Trophoblast cell (in vitro differentiated cells and primary cell): ENCODE measurements around the gene LRP4. TPM values are rescaled to one million over a fixed set of nuclear protein-coding genes. Genes with fewer than 3 reads are reported as not detected.

ENCODE experiments used
- DNase-seq, 2 donors: peaks; one replicate each; pipeline ENCODE4 v3.0.0-alpha.2; 2016
- H2AFZ ChIP-seq: 2 replicates; pipeline ENCODE4 v1.6.1; 2013; ENCODE audit warnings: low read length, moderate library complexity, mild to moderate bottlenecking; ENCODE audit not compliant: insufficient read depth, poor library complexity
- H2AK5ac ChIP-seq: 2 replicates; pipeline ENCODE4 v1.6.1; 2013; ENCODE audit warnings: mild to moderate bottlenecking, low read length
- H2BK120ac ChIP-seq: 2 replicates; pipeline ENCODE4 v1.6.1; 2013; ENCODE audit warnings: low read length, mild to moderate bottlenecking, moderate library complexity; ENCODE audit not compliant: insufficient read depth, poor library complexity
- H2BK12ac ChIP-seq: 2 replicates; pipeline ENCODE4 v1.6.1; 2013; ENCODE audit warnings: mild to moderate bottlenecking, low read length, moderate library complexity
- H2BK5ac ChIP-seq: 2 replicates; pipeline ENCODE4 v1.6.1; 2013; ENCODE audit warnings: low read length, low read depth, moderate library complexity, mild to moderate bottlenecking; ENCODE audit not compliant: poor library complexity
- H3K14ac ChIP-seq: 2 replicates; pipeline ENCODE4 v1.6.1; 2013; ENCODE audit warnings: mild to moderate bottlenecking, low read length
- H3K18ac ChIP-seq: 2 replicates; pipeline ENCODE4 v1.6.1; 2013; ENCODE audit warnings: mild to moderate bottlenecking, low read length
- H3K23ac ChIP-seq: 2 replicates; pipeline ENCODE4 v1.6.1; 2013; ENCODE audit warnings: low read length
- H3K27ac ChIP-seq: 2 replicates; pipeline ENCODE4 v1.5.1; 2013; ENCODE audit warnings: low read depth, mild to moderate bottlenecking, inconsistent platforms, low read length, moderate library complexity
- H3K27me3 ChIP-seq: 2 replicates; pipeline ENCODE4 v1.6.1; 2013; ENCODE audit warnings: inconsistent platforms, mild to moderate bottlenecking, low read length, moderate library complexity; ENCODE audit not compliant: insufficient read depth
- H3K36me3 ChIP-seq, 2 experiments: 1 replicate in 1 of 2; 2 replicates in 1 of 2; pipeline ENCODE4 v1.6.1; 2013; ENCODE audit warnings: low read length in 2 of 2, mild to moderate bottlenecking in 2 of 2, moderate library complexity in 1 of 2; ENCODE audit not compliant: insufficient read depth in 2 of 2, control insufficient read depth in 1 of 2
- H3K4ac ChIP-seq: 2 replicates; pipeline ENCODE4 v1.6.1; 2013; ENCODE audit warnings: low read depth, mild to moderate bottlenecking, low read length, moderate library complexity
- H3K4me1 ChIP-seq, 2 experiments: 1 replicate in 1 of 2; 2 replicates in 1 of 2; pipeline ENCODE4 v1.6.1; 2013; ENCODE audit warnings: low read length in 2 of 2, mild to moderate bottlenecking in 2 of 2, moderate library complexity in 1 of 2; ENCODE audit not compliant: insufficient read depth in 2 of 2, control insufficient read depth in 1 of 2
- H3K4me2 ChIP-seq: 2 replicates; pipeline ENCODE4 v1.6.1; 2013; ENCODE audit warnings: inconsistent platforms, mild to moderate bottlenecking, low read length, moderate library complexity
- H3K4me3 ChIP-seq: 2 replicates; pipeline ENCODE4 v1.5.1; 2013; ENCODE audit warnings: mild to moderate bottlenecking, low read depth, low read length, inconsistent platforms
- H3K79me1 ChIP-seq: one replicate; pipeline ENCODE4 v1.6.1; 2013; ENCODE audit warnings: low read length
- H3K79me2 ChIP-seq: 2 replicates; pipeline ENCODE4 v1.6.1; 2013; ENCODE audit warnings: low read length, mild to moderate bottlenecking; ENCODE audit not compliant: control insufficient read depth, insufficient read depth, poor library complexity
- H3K9ac ChIP-seq: 2 replicates; pipeline ENCODE4 v1.6.1; 2013; ENCODE audit warnings: mild to moderate bottlenecking, low read length
- H3K9me3 ChIP-seq: 2 replicates; pipeline ENCODE4 v1.6.1; 2013; ENCODE audit warnings: low read depth, mild to moderate bottlenecking, control low read depth, inconsistent platforms, low read length; ENCODE audit not compliant: insufficient read depth
- H4K12ac ChIP-seq: 2 replicates; pipeline ENCODE4 v1.6.1; 2013; ENCODE audit warnings: low read depth, mild to moderate bottlenecking, low read length, moderate library complexity
- H4K8ac ChIP-seq: 2 replicates; pipeline ENCODE4 v1.6.1; 2013; ENCODE audit warnings: low read depth, mild to moderate bottlenecking, low read length, moderate library complexity
- H4K91ac ChIP-seq: one replicate; pipeline ENCODE4 v1.6.1; 2013; ENCODE audit warnings: low read depth, mild to moderate bottlenecking, low read length, moderate library complexity
- WGBS: extraction: QIAGEN DNeasy Blood & Tissue Kit; methylation state at CpG from one replicate; pipeline ENCODE4 v1.1.7; 2013; ENCODE audit warnings: missing lambda C conversion rate; ENCODE audit not compliant: insufficient read length, insufficient coverage; ENCODE audit errors: extremely low coverage; 5-methylcytosine and 5-hydroxymethylcytosine counted together
- polyA plus RNA-seq: library from polyadenylated mRNA; stranded (reverse); fragments of 200-250 nt; gene quantifications from 2 replicates; pipeline ENCODE4 v1.2.3, GENCODE V29; 2013

The LRP4 gene
- 6.5 and 6.9 TPM in 2 replicates for polyA plus RNA-seq

GRCh38 chr11:46918083-46918787 lies at the start of gene LRP4:
Gene LRP4, minus strand, starts transcription at chr11:46918550. Its CDS starts 171 bp downstream, at chr11:46918379.
- no CpG with 5 or more reads among the region's 97 CpGs for WGBS
- H3K9me3 ChIP-seq = no peaks in the 10 kb centered on the region
- DNase-seq = peak in 1 of 2 donors; percentile 13
- no peaks in the 10 kb centered on the region for H3K36me3 ChIP-seq
- H3K27me3 ChIP-seq = no peaks in the 10 kb centered on the region
- H2AK5ac ChIP-seq = peak within 1 kb of the TSS; percentile 24
- H3K27ac ChIP-seq = no peak within 1 kb of the TSS
- peaks cover 4% of the 10 kb centered on the region for H3K79me1 ChIP-seq
- peaks cover 12 to 13% of the 10 kb centered on the region in 2 experiments for H3K4me1 ChIP-seq
- peak within 1 kb of the TSS; percentile 76 for H3K4me3 ChIP-seq
- peak within 1 kb of the TSS; percentile 31 for H3K9ac ChIP-seq
- H3K79me2 ChIP-seq = peaks cover 6% of the 10 kb centered on the region
- H2BK5ac ChIP-seq = no peak within 1 kb of the TSS
- peak within 1 kb of the TSS; percentile 20 for H3K14ac ChIP-seq
- H3K18ac ChIP-seq = peak within 1 kb of the TSS; percentile 17
- H3K4me2 ChIP-seq = peak within 1 kb of the TSS; percentile 78
- peak within 1 kb of the TSS; percentile 56 for H2BK12ac ChIP-seq
- H3K23ac ChIP-seq = no peak within 1 kb of the TSS
- peak within 1 kb of the TSS; percentile 25 for H2BK120ac ChIP-seq
- peak within 1 kb of the TSS; percentile 27 for H4K12ac ChIP-seq
- peak within 1 kb of the TSS; percentile 17 for H4K8ac ChIP-seq
- peak within 1 kb of the TSS; percentile 20 for H3K4ac ChIP-seq
- H4K91ac ChIP-seq = peak within 1 kb of the TSS; percentile 23
- H2AFZ ChIP-seq = peak within 1 kb of the TSS; percentile 88

GRCh38 chr11:46967962-46968361 lies 49.6 kb upstream of the LRP4 start:
- Histone ChIP-seq H3K27me3 (no peaks in the 10 kb centered on the region), H2BK12ac (no peak overlapping the region)
- WGBS = no CpG with 5 or more reads among the region's 2 CpGs

GRCh38 chr11:46966773-46967172 lies 48.4 kb upstream of the LRP4 start:
- WGBS = no CpG with 5 or more reads among the region's 2 CpGs

More at GRCh38 chr11:46967962-46968361, 49.6 kb upstream of the LRP4 start:
- DNase-seq = no peak
- no peak overlapping the region for H2AFZ ChIP-seq
- no peak overlapping the region for H3K9ac ChIP-seq
- no peak overlapping the region for H2AK5ac ChIP-seq
- H4K8ac ChIP-seq = no peak overlapping the region
- no peaks in the 10 kb centered on the region for H3K79me1 ChIP-seq
- H3K4me1 ChIP-seq = no peaks in the 10 kb centered on the region
- no peak overlapping the region for H3K4me2 ChIP-seq
- H2BK120ac ChIP-seq = no peak overlapping the region
- no peak overlapping the region for H4K91ac ChIP-seq
- H4K12ac ChIP-seq = no peak overlapping the region
- H3K14ac ChIP-seq = no peak overlapping the region
- no peaks in the 10 kb centered on the region for H3K9me3 ChIP-seq
- H3K4me3 ChIP-seq = no peak overlapping the region
- H3K18ac ChIP-seq = no peak overlapping the region
- no peaks in the 10 kb centered on the region for H3K79me2 ChIP-seq
- no peak overlapping the region for H2BK5ac ChIP-seq
- H3K4ac ChIP-seq = no peak overlapping the region
- H3K27ac ChIP-seq = no peak overlapping the region
- no peak overlapping the region for H3K23ac ChIP-seq
- peaks cover 0 to 2% of the 10 kb centered on the region in 2 experiments for H3K36me3 ChIP-seq

GRCh38 chr11:46963844-46964243 lies 45.5 kb upstream of the LRP4 start:
- no peak overlapping the region for H3K27ac ChIP-seq
- no peaks in the 10 kb centered on the region for H3K4me1 ChIP-seq
- H3K9ac ChIP-seq = no peak overlapping the region
- peaks cover 0 to 2% of the 10 kb centered on the region in 2 experiments for H3K36me3 ChIP-seq
- WGBS = no CpG with 5 or more reads among the region's 3 CpGs
- H3K14ac ChIP-seq = no peak overlapping the region
- H2BK120ac ChIP-seq = no peak overlapping the region
- H3K4me3 ChIP-seq = no peak overlapping the region
- DNase-seq = no peak
- no peak overlapping the region for H2BK5ac ChIP-seq
- no peaks in the 10 kb centered on the region for H3K79me2 ChIP-seq
- H4K91ac ChIP-seq = no peak overlapping the region
- H2AFZ ChIP-seq = no peak overlapping the region
- H3K9me3 ChIP-seq = no peaks in the 10 kb centered on the region
- no peak overlapping the region for H4K12ac ChIP-seq
- H3K27me3 ChIP-seq = no peaks in the 10 kb centered on the region
- no peak overlapping the region for H3K23ac ChIP-seq
- H2BK12ac ChIP-seq = no peak overlapping the region
- no peak overlapping the region for H4K8ac ChIP-seq
- no peak overlapping the region for H2AK5ac ChIP-seq
- no peaks in the 10 kb centered on the region for H3K79me1 ChIP-seq
- H3K18ac ChIP-seq = no peak overlapping the region
- no peak overlapping the region for H3K4ac ChIP-seq
- no peak overlapping the region for H3K4me2 ChIP-seq

More at GRCh38 chr11:46966773-46967172, 48.4 kb upstream of the LRP4 start:
- Histone ChIP-seq H3K36me3 (peaks cover 0 to 2% of the 10 kb centered on the region in 2 experiments), H2BK5ac (no peak overlapping the region), H2AFZ (no peak overlapping the region), H2BK12ac (no peak overlapping the region), H4K12ac (no peak overlapping the region), H4K91ac (no peak overlapping the region), H3K79me2 (no peaks in the 10 kb centered on the region), H3K27ac (no peak overlapping the region), H3K27me3 (no peaks in the 10 kb centered on the region), H2BK120ac (no peak overlapping the region), H3K14ac (no peak overlapping the region), H3K4ac (no peak overlapping the region), H2AK5ac (no peak overlapping the region), H3K4me3 (no peak overlapping the region), H3K9ac (no peak overlapping the region), H3K18ac (no peak overlapping the region), H3K9me3 (no peaks in the 10 kb centered on the region), H4K8ac (no peak overlapping the region), H3K79me1 (no peaks in the 10 kb centered on the region), H3K4me2 (no peak overlapping the region), H3K23ac (no peak overlapping the region), H3K4me1 (no peaks in the 10 kb centered on the region)
- DNase-seq = no peak
